Loucy (cell line): ENCODE data around the gene CYP8B1.

Source experiments
- H2AFZ ChIP-seq: fragments of 200-600 bp; sonication (generic); 2 replicates; pipeline ENCODE4 v1.6.0; 2016; ENCODE audit warnings: antibody characterized with exemption, mild to moderate bottlenecking, low read length, moderate library complexity
- H3F3A ChIP-seq: fragments of 200-600 bp; 2 replicates; pipeline ENCODE4 v1.6.0; 2016; ENCODE audit warnings: antibody characterized with exemption, low read depth, mild to moderate bottlenecking
- H3K27me3 ChIP-seq: fragments of 200-600 bp; sonication (generic); 2 replicates; pipeline ENCODE4 v1.6.1; 2014; ENCODE audit warnings: low read length, mild to moderate bottlenecking; ENCODE audit not compliant: insufficient read depth, poor library complexity, severe bottlenecking
- H3K36me3 ChIP-seq: fragments of 200-600 bp; sonication (generic); 2 replicates; pipeline ENCODE4 v1.6.1; 2016; ENCODE audit warnings: low read length; ENCODE audit not compliant: insufficient read depth
- H3K4me1 ChIP-seq: fragments of 200-600 bp; sonication (generic); 2 replicates; pipeline ENCODE4 v1.5.1; 2014; ENCODE audit warnings: low read length, mild to moderate bottlenecking; ENCODE audit not compliant: insufficient read depth, poor library complexity, severe bottlenecking
- H3K4me2 ChIP-seq: fragments of 200-600 bp; sonication (generic); 2 replicates; pipeline ENCODE4 v1.6.0; 2014; ENCODE audit warnings: antibody characterized with exemption, low read length, low read depth, mild to moderate bottlenecking; ENCODE audit not compliant: poor library complexity, severe bottlenecking
- H3K4me3 ChIP-seq: fragments of 200-600 bp; sonication (generic); 2 replicates; pipeline ENCODE4 v1.5.1; 2014; ENCODE audit warnings: low read length, mild to moderate bottlenecking, mixed read lengths; ENCODE audit not compliant: poor library complexity, severe bottlenecking
- H3K79me2 ChIP-seq: fragments of 200-600 bp; sonication (generic); 2 replicates; pipeline ENCODE4 v1.6.1; 2014; ENCODE audit warnings: low read length; ENCODE audit not compliant: insufficient read depth
- H3K9ac ChIP-seq: fragments of 200-600 bp; sonication (generic); 2 replicates; pipeline ENCODE4 v1.6.0; 2014; ENCODE audit warnings: mild to moderate bottlenecking, low read depth, low read length, moderate library complexity; ENCODE audit not compliant: poor library complexity, severe bottlenecking
- H3K9me2 ChIP-seq: fragments of 200-600 bp; sonication (generic); replicated peaks from 2 replicates; pipeline ENCODE4 v1.6.1; 2016; ENCODE audit warnings: low read depth, low read length, mixed read lengths
- H3K9me3 ChIP-seq: fragments of 200-600 bp; sonication (generic); 2 replicates; pipeline ENCODE4 v1.6.1; 2014; ENCODE audit warnings: mild to moderate bottlenecking, antibody characterized with exemption, low read length, low read depth; ENCODE audit not compliant: insufficient read depth
- H4K20me1 ChIP-seq: fragments of 200-600 bp; sonication (generic); 2 replicates; pipeline ENCODE4 v1.6.0; 2014; ENCODE audit warnings: antibody characterized with exemption, low read length, mild to moderate bottlenecking; ENCODE audit not compliant: insufficient read depth, poor library complexity, severe bottlenecking
- CTCF ChIP-seq: fragments of 200-600 bp; sonication (generic); conservative IDR thresholded peaks from 2 replicates; pipeline ENCODE4 v1.5.1; 2014; ENCODE audit warnings: mild to moderate bottlenecking, antibody characterized with exemption, low read length
- EZH2phosphoT487 ChIP-seq: fragments of 200-600 bp; IDR thresholded peaks from 2 replicates; pipeline ENCODE4 v1.6.1; 2018; ENCODE audit warnings: antibody characterized with exemption, mild to moderate bottlenecking, moderate library complexity, borderline replicate concordance

The CYP8B1 gene

GRCh38 chr3:42895580-42895868, 19.8 kb upstream of the CYP8B1 start:
- TF ChIP-seq EZH2phosphoT487, result no peak
- Histone ChIP-seq H3K9me3 (no peaks in the 10 kb centered on the region), H3K4me2 (no peak overlapping the region), H4K20me1 (no peaks in the 10 kb centered on the region), H3K4me1 (no peaks in the 10 kb centered on the region), H3F3A (no peaks in the 10 kb centered on the region), H2AFZ (no peak overlapping the region), H3K27me3 (no peaks in the 10 kb centered on the region), H3K9ac (no peak overlapping the region), H3K4me3 (no peak overlapping the region), H3K79me2 (no peaks in the 10 kb centered on the region), H3K36me3 (no peaks in the 10 kb centered on the region), H3K9me2 (no peaks in the 10 kb centered on the region)

GRCh38 chr3:42894698-42895579, 19.3 kb upstream of the CYP8B1 start:
- no peaks in the 10 kb centered on the region for H3K79me2 ChIP-seq
- no peaks in the 10 kb centered on the region for H3K9me3 ChIP-seq
- H2AFZ ChIP-seq, result no peak overlapping the region

GRCh38 chr3:42892807-42893206, 17.1 kb upstream of the CYP8B1 start:
- Histone ChIP-seq H2AFZ (no peak overlapping the region), H4K20me1 (no peaks in the 10 kb centered on the region), H3K9me2 (no peaks in the 10 kb centered on the region), H3K9ac (no peak overlapping the region), H3F3A (no peaks in the 10 kb centered on the region), H3K9me3 (no peaks in the 10 kb centered on the region), H3K4me2 (no peak overlapping the region), H3K79me2 (no peaks in the 10 kb centered on the region), H3K36me3 (no peaks in the 10 kb centered on the region), H3K27me3 (no peaks in the 10 kb centered on the region), H3K4me3 (no peak overlapping the region), H3K4me1 (no peaks in the 10 kb centered on the region)
- TF ChIP-seq EZH2phosphoT487, result no peak
- TF ChIP-seq CTCF, result no peak

More at GRCh38 chr3:42894698-42895579, 19.3 kb upstream of the CYP8B1 start:
- Histone ChIP-seq H3K4me3 (no peak overlapping the region), H3F3A (no peaks in the 10 kb centered on the region), H3K4me1 (no peaks in the 10 kb centered on the region), H3K27me3 (no peaks in the 10 kb centered on the region), H3K9ac (no peak overlapping the region), H3K9me2 (no peaks in the 10 kb centered on the region), H3K4me2 (no peak overlapping the region), H3K36me3 (no peaks in the 10 kb centered on the region), H4K20me1 (no peaks in the 10 kb centered on the region)
- TF ChIP-seq EZH2phosphoT487 (no peak), CTCF (no peak)

- Histone ChIP-seq H3K79me2 (no peaks in the 10 kb centered on the region), H3K4me1 (no peaks in the 10 kb centered on the region), H3K36me3 (no peaks in the 10 kb centered on the region), H3F3A (no peaks in the 10 kb centered on the region), H3K4me3 (no peak overlapping the region), H3K27me3 (no peaks in the 10 kb centered on the region), H3K9ac (no peak overlapping the region), H3K4me2 (no peak overlapping the region), H3K9me2 (no peaks in the 10 kb centered on the region), H4K20me1 (no peaks in the 10 kb centered on the region), H3K9me3 (no peaks in the 10 kb centered on the region), H2AFZ (no peak overlapping the region)
- no peak for TF ChIP-seq EZH2phosphoT487
Observed at GRCh38 chr3:42892169-42892568, 16.5 kb upstream of the CYP8B1 start.
